GM08714 (cell line): Measurements from ENCODE around the gene TOR1A.

Experiments used
- H3K4me3 ChIP-seq: fragments of 200-500 bp; sonication (Bioruptor generic); 2 replicates; pipeline ENCODE4 v1.5.1; 2014; ENCODE audit warnings: mild to moderate bottlenecking, low read length, inconsistent platforms
- ZNF274 ChIP-seq: IDR thresholded peaks from 2 replicates; pipeline ENCODE4 v1.6.1; 2012; ENCODE audit warnings: mild to moderate bottlenecking, low read depth, low read length

Gene TOR1A

GRCh38 chr9:129774791-129775447, 49.0 kb downstream of the TOR1A start:
- TF ChIP-seq ZNF274 = no peak
- no peak overlapping the region for H3K4me3 ChIP-seq

GRCh38 chr9:129773262-129774048, 50.5 kb downstream of the TOR1A start:
- no peak for TF ChIP-seq ZNF274
- H3K4me3 ChIP-seq = no peak overlapping the region

- TF ChIP-seq ZNF274 = no peak
- H3K4me3 ChIP-seq = no peak overlapping the region
Observed at GRCh38 chr9:129770741-129771140, 53.2 kb downstream of the TOR1A start.

DNA sequence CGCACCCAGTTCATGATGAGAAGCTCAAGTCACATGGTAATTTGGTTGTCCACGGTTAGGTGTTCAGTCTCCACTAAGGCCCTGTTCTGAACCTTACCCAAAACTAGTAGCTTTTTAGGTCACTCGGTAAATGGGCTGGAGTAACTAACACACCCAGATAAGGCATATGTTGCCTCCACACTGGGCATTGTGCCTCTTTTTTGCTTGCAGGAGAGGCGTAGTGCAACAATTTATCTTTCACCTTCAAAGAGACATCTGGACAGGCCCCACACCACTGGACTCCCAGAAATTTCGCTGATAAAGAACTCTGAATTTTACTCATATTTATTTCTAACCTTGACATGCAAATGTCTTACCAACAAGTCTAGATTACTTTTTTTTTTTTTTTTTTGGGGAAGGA, 54.3 kb downstream of the TOR1A start:
- no peak for TF ChIP-seq ZNF274

GRCh38 chr9:129768486-129768885, 55.5 kb downstream of the TOR1A start:
- no peak overlapping the region for H3K4me3 ChIP-seq
- no peak for TF ChIP-seq ZNF274

More for the DNA sequence above, 54.3 kb downstream of the TOR1A start:
- no peak overlapping the region for H3K4me3 ChIP-seq

DNA sequence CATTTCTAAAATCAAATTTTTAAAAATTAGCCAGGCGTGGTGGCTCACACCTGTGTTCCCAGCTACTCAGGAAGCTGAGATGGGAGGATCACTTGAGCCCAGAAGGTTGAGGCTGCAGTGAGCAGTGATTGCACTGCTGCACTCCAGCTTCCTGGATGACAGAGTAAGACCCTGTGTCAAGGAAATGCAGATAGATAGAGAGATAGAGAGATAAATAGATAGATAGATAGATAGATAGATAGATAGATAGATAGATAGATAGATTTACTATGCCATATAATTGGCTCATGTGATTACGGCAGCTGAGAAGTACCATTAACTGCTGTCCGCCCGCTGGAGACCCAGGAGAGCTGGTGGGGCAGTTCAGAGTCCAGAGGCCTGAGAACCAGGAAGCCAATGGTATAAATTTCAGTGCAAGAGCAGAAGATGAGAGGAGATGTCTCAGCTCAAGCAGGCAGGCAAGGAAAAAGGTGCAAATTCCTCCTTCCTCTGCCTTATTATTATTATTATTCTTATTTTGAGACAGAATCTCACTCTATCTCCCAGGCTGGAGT, 58.1 kb downstream of the TOR1A start:
- TF ChIP-seq ZNF274 = no peak
- no peak overlapping the region for H3K4me3 ChIP-seq

GRCh38 chr9:129762985-129763926, 60.7 kb downstream of the TOR1A start:
- TF ChIP-seq ZNF274 = no peak

More at GRCh38 chr9:129762985-129763926, 60.7 kb downstream of the TOR1A start:
- H3K4me3 ChIP-seq = no peak overlapping the region
